Endodermal cell (in vitro differentiated cells): ENCODE measurements around the gene UGDH. TPM values are rescaled to one million over a fixed set of nuclear protein-coding genes. Genes with fewer than 3 reads are reported as not detected.

Source experiments
- DNase-seq: peaks from one replicate; pipeline ENCODE4 v3.0.0-alpha.2; 2017
- H3K27ac ChIP-seq: 2 replicates; pipeline ENCODE4 v1.5.1; 2013; ENCODE audit warnings: mild to moderate bottlenecking, low read depth, low read length, moderate library complexity
- H3K27me3 ChIP-seq: 2 replicates; pipeline ENCODE4 v1.6.1; 2013; ENCODE audit warnings: mild to moderate bottlenecking, low read length, moderate library complexity; ENCODE audit not compliant: insufficient read depth, control insufficient read depth, poor library complexity, severe bottlenecking
- H3K36me3 ChIP-seq: 2 replicates; pipeline ENCODE4 v1.7.0; 2013; ENCODE audit warnings: mild to moderate bottlenecking, low read length, moderate library complexity; ENCODE audit not compliant: control insufficient read depth, insufficient read depth
- H3K4me1 ChIP-seq: one replicate; pipeline ENCODE4 v1.7.0; 2013; ENCODE audit warnings: low read length; ENCODE audit not compliant: control insufficient read depth, insufficient read depth
- H3K4me3 ChIP-seq: 2 replicates; pipeline ENCODE4 v1.5.1; 2013; ENCODE audit warnings: mild to moderate bottlenecking, low read length, moderate library complexity
- H3K9ac ChIP-seq: 2 replicates; pipeline ENCODE4 v1.6.1; 2013; ENCODE audit warnings: mild to moderate bottlenecking, low read length, moderate library complexity; ENCODE audit not compliant: poor library complexity, severe bottlenecking; ENCODE audit errors: extremely low read depth
- H3K9me3 ChIP-seq: 2 replicates; pipeline ENCODE4 v1.6.1; 2013; ENCODE audit warnings: mild to moderate bottlenecking, low read length, moderate library complexity; ENCODE audit not compliant: control insufficient read depth
- H3K27ac Mint-ChIP-seq: 2 replicates; pipeline ENCODE4 v1.8.0; 2020; ENCODE audit warnings: mixed read lengths
- H3K27me3 Mint-ChIP-seq: 2 replicates; pipeline ENCODE4 v1.8.0; 2021; ENCODE audit warnings: mild to moderate bottlenecking, mixed read lengths; ENCODE audit not compliant: insufficient read depth
- H3K36me3 Mint-ChIP-seq: 2 replicates; pipeline ENCODE4 v1.8.0; 2020; ENCODE audit warnings: low read depth, mixed read lengths
- H3K4me1 Mint-ChIP-seq: 2 replicates; pipeline ENCODE4 v1.8.0; 2020; ENCODE audit warnings: mixed read lengths
- H3K4me3 Mint-ChIP-seq: 2 replicates; pipeline ENCODE4 v1.8.0; 2020; ENCODE audit warnings: mild to moderate bottlenecking, moderate library complexity, mixed read lengths
- H3K9me3 Mint-ChIP-seq: 2 replicates; pipeline ENCODE4 v1.8.0; 2020; ENCODE audit warnings: mild to moderate bottlenecking, mixed read lengths
- WGBS, 2 experiments: methylation state at CpG; one replicate each; pipeline versions ENCODE4 v1.1.5 to v1.1.7; 2013; ENCODE audit warnings: missing lambda C conversion rate in 2 of 2, mixed read lengths in 1 of 2; ENCODE audit not compliant: insufficient coverage in 1 of 2, insufficient read length in 1 of 2; 5-methylcytosine and 5-hydroxymethylcytosine counted together
- total RNA-seq, 2 donors: library from RNA; stranded (reverse); fragmentation: NEBNext Ultra II Directional in 1 of 2; extraction: Animal tissue kit (Norgen Biotek cat#: 25700) in 1 of 2; gene quantifications; 2 replicates in 1 of 2; 3 replicates in 1 of 2; pipeline ENCODE4 v1.2.1, GENCODE V29; 2021
- TF ChIP-seq, protein P1 (sequence below): fragments of 200-600 bp; sonication (generic); conservative IDR thresholded peaks from 2 replicates; pipeline ENCODE4 v1.5.0; 2021; ENCODE audit warnings: antibody characterized with exemption, mild to moderate bottlenecking

The UGDH gene
- total RNA-seq, 2 donors from 2014 or later, result 137 to 141 TPM

DNA sequence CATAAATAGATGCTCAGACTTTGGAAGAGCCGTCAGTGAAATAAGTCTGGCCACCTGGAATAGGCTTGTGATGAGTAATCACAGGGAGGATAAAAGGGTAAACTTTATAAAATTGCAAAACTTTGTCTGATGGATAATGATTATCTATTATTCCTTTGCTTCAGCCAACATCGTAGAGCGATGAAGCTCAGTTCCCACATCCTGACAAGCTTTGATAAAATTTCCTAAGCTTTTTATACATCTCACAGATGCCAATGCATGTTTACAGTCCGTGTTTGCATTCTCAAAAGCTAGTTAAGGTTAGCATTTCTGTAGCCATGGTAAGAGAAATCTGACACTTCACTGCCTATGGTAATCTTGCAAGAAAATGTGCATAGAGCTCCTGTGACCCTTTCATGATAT is 15.4 kb upstream of the UGDH start:
- Mint-ChIP-seq H3K27ac (no peak overlapping the region), H3K4me1 (peaks cover 7% of the 10 kb centered on the region), H3K4me3 (no peak overlapping the region), H3K36me3 (peaks cover 17% of the 10 kb centered on the region), H3K9me3 (no peaks in the 10 kb centered on the region), H3K27me3 (no peaks in the 10 kb centered on the region)
- Histone ChIP-seq H3K9ac (no peak overlapping the region), H3K27me3 (no peaks in the 10 kb centered on the region), H3K4me1 (no peaks in the 10 kb centered on the region), H3K4me3 (no peak overlapping the region), H3K36me3 (peaks cover 5% of the 10 kb centered on the region), H3K27ac (no peak overlapping the region), H3K9me3 (peaks cover 10% of the 10 kb centered on the region)
- 83 to 89% methylated on average over 2 to 4 of the region's 4 CpGs for WGBS, 2 experiments
- TF ChIP-seq, protein P1, sequence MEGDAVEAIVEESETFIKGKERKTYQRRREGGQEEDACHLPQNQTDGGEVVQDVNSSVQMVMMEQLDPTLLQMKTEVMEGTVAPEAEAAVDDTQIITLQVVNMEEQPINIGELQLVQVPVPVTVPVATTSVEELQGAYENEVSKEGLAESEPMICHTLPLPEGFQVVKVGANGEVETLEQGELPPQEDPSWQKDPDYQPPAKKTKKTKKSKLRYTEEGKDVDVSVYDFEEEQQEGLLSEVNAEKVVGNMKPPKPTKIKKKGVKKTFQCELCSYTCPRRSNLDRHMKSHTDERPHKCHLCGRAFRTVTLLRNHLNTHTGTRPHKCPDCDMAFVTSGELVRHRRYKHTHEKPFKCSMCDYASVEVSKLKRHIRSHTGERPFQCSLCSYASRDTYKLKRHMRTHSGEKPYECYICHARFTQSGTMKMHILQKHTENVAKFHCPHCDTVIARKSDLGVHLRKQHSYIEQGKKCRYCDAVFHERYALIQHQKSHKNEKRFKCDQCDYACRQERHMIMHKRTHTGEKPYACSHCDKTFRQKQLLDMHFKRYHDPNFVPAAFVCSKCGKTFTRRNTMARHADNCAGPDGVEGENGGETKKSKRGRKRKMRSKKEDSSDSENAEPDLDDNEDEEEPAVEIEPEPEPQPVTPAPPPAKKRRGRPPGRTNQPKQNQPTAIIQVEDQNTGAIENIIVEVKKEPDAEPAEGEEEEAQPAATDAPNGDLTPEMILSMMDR, result no peak
- no peak for DNase-seq

DNA sequence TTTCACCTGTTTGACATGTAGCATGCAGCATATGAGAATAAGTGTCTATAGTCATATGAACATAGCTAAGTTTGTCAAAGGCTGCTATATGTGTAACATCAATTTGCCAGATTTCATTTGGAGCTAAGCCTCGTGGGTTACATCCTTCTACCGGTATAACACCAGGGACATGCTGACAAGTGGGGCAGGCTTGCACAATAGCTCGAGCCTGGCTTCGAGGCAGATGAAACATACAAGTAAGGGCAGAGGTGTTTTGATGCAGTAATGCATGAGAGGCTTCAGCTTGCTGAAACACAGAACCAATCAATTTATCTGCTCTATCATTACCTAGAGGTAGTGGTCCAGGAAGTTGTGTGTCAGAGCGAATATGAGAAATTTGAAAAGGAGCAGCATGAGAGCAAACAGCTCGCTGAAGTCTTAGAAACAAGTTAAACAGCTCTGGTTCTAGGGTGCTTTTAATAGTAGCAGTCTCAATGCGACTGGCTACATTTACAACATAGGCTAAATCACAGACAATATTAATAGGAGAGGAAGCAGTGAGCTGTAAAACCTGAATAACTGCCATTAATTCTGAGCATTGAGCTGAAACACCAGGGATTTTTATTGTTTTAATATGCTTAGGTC is 14.9 kb upstream of the UGDH start:
- no peak overlapping the region for H3K27ac ChIP-seq
- peaks cover 10% of the 10 kb centered on the region for H3K9me3 ChIP-seq
- Mint-ChIP-seq H3K4me1 (peaks cover 7% of the 10 kb centered on the region), H3K36me3 (peaks cover 16% of the 10 kb centered on the region), H3K27ac (no peak overlapping the region), H3K4me3 (no peak overlapping the region), H3K9me3 (no peaks in the 10 kb centered on the region), H3K27me3 (no peaks in the 10 kb centered on the region)
- H3K4me3 ChIP-seq, result no peak overlapping the region
- H3K27me3 ChIP-seq, result no peaks in the 10 kb centered on the region
- no peak overlapping the region for H3K9ac ChIP-seq
- no peak for DNase-seq
- H3K36me3 ChIP-seq, result peaks cover 5% of the 10 kb centered on the region
- 88 to 100% methylated on average over 4 to 7 of the region's 7 CpGs for WGBS, 2 experiments
- H3K4me1 ChIP-seq, result no peaks in the 10 kb centered on the region
- TF ChIP-seq, protein P1, result no peak

DNA sequence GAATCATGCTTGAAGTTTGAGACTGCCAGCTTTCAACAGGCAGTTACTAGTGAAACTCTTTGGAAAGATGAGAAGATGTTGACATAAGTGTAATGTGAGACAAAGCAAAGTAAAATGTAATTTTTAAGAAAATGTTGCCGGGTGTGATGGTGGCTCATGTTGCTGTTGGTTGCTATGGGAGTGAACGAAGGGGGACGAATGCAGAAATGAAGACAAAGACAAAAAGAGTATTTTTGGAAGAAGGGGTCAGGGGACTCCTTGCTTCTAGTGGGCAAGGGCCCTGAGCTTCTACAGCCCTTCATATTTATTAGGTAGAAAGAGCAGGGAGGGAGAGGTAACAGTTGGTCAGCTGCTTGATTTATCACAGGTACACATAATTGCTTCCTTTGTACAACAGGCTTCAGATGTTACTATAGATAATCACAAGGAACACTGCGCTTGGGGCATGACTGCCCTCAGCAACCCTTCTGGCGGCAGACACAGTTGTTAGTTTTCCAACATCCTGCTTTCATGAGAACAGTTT is 11.9 kb upstream of the UGDH start:
- peaks cover 35% of the 10 kb centered on the region for H3K36me3 Mint-ChIP-seq
- Histone ChIP-seq H3K27ac (no peak overlapping the region), H3K4me3 (no peak overlapping the region), H3K9me3 (peaks cover 15% of the 10 kb centered on the region), H3K9ac (no peak overlapping the region), H3K36me3 (peaks cover 32% of the 10 kb centered on the region), H3K27me3 (no peaks in the 10 kb centered on the region), H3K4me1 (no peaks in the 10 kb centered on the region)
- no peak overlapping the region for H3K27ac Mint-ChIP-seq
- DNase-seq, result no peak
- peaks cover 7% of the 10 kb centered on the region for H3K4me1 Mint-ChIP-seq
- H3K27me3 Mint-ChIP-seq, result no peaks in the 10 kb centered on the region
- 94 to 95% methylated on average over 5 of the region's 5 CpGs for WGBS, 2 experiments
- TF ChIP-seq, protein P1, result no peak
- no peak overlapping the region for H3K4me3 Mint-ChIP-seq
- peaks cover 14% of the 10 kb centered on the region for H3K9me3 Mint-ChIP-seq
